HEK293 (cell line): ENCODE measurements around the gene CFAP300.

Source experiments
- MEIS1 ChIP-seq: sonication (generic); formaldehyde crosslinking; IDR thresholded peaks from 2 replicates; pipeline ENCODE4 v1.8.1; 2022; ENCODE audit warnings: missing genetic modification reagents, mild to moderate bottlenecking, borderline replicate concordance
- SP2 ChIP-seq: fragments of 450-650 bp; formaldehyde crosslinking; IDR thresholded peaks from 2 replicates; pipeline ENCODE4 v1.5.1; 2016; ENCODE audit warnings: missing biosample characterization, missing genetic modification characterization
- ZNF274 ChIP-seq, 2 experiments: fragments of 200-500 bp in 1 of 2; fragments of 450-650 bp in 1 of 2; sonication (Bioruptor generic) in 1 of 2; formaldehyde crosslinking in 1 of 2; IDR thresholded peaks; 2 replicates each; pipeline versions ENCODE4 v1.5.1 to v1.6.1; 2014 to 2016; ENCODE audit warnings: borderline replicate concordance in 1 of 2, inconsistent platforms in 1 of 2, low read length in 1 of 2, missing biosample characterization in 1 of 2, missing genetic modification characterization in 1 of 2
- ZNF449 ChIP-seq: fragments of 450-650 bp; formaldehyde crosslinking; IDR thresholded peaks from 2 replicates; pipeline ENCODE4 v1.5.1; 2017; ENCODE audit warnings: missing biosample characterization, mild to moderate bottlenecking, missing genetic modification characterization, moderate library complexity
- ZNF623 ChIP-seq: fragments of 450-650 bp; formaldehyde crosslinking; IDR thresholded peaks from 2 replicates; pipeline ENCODE4 v1.5.1; 2016; ENCODE audit warnings: missing biosample characterization, missing genetic modification characterization
- ZNF629 ChIP-seq: fragments of 450-650 bp; formaldehyde crosslinking; IDR thresholded peaks from 2 replicates; pipeline ENCODE4 v1.5.1; 2017; ENCODE audit warnings: missing biosample characterization, missing genetic modification characterization
- ZNF670 ChIP-seq: fragments of 450-650 bp; formaldehyde crosslinking; IDR thresholded peaks from 2 replicates; pipeline ENCODE4 v1.5.1; 2016; ENCODE audit warnings: missing biosample characterization, missing genetic modification characterization, low read depth
- TF ChIP-seq, protein P1 (sequence below): fragments of 450-650 bp; formaldehyde crosslinking; IDR thresholded peaks from 2 replicates; pipeline ENCODE4 v1.5.1; 2016; ENCODE audit warnings: missing biosample characterization, missing genetic modification characterization
- TF ChIP-seq, protein P2 (sequence below): fragments of 450-650 bp; formaldehyde crosslinking; IDR thresholded peaks from 2 replicates; pipeline ENCODE4 v1.5.1; 2016; ENCODE audit warnings: missing biosample characterization, missing genetic modification characterization
- TF ChIP-seq, protein P3 (sequence below): fragments of 450-650 bp; formaldehyde crosslinking; IDR thresholded peaks from 2 replicates; pipeline ENCODE4 v1.5.1; 2016; ENCODE audit warnings: missing biosample characterization, missing genetic modification characterization

- TF ChIP-seq ZNF623 (tag by site-specific recombination) = no peak
- no peak for TF ChIP-seq ZNF274 (IDR thresholded peaks at IDR 0.05; ENCODE audit: low read length)
- no peak for TF ChIP-seq ZNF274 (tag by site-specific recombination; IDR thresholded peaks at IDR 0.05; ENCODE audit: borderline replicate concordance)
- TF ChIP-seq, protein P1, sequence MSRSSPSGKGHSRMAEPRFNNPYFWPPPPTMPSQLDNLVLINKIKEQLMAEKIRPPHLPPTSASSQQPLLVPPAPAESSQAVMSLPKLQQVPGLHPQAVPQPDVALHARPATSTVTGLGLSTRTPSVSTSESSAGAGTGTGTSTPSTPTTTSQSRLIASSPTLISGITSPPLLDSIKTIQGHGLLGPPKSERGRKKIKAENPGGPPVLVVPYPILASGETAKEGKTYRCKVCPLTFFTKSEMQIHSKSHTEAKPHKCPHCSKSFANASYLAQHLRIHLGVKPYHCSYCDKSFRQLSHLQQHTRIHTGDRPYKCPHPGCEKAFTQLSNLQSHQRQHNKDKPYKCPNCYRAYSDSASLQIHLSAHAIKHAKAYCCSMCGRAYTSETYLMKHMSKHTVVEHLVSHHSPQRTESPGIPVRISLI (tag by site-specific recombination) = no peak
- TF ChIP-seq ZNF670 (tag by site-specific recombination) = no peak
- TF ChIP-seq, protein P2, sequence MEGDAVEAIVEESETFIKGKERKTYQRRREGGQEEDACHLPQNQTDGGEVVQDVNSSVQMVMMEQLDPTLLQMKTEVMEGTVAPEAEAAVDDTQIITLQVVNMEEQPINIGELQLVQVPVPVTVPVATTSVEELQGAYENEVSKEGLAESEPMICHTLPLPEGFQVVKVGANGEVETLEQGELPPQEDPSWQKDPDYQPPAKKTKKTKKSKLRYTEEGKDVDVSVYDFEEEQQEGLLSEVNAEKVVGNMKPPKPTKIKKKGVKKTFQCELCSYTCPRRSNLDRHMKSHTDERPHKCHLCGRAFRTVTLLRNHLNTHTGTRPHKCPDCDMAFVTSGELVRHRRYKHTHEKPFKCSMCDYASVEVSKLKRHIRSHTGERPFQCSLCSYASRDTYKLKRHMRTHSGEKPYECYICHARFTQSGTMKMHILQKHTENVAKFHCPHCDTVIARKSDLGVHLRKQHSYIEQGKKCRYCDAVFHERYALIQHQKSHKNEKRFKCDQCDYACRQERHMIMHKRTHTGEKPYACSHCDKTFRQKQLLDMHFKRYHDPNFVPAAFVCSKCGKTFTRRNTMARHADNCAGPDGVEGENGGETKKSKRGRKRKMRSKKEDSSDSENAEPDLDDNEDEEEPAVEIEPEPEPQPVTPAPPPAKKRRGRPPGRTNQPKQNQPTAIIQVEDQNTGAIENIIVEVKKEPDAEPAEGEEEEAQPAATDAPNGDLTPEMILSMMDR (tag by site-specific recombination) = no peak
- no peak for TF ChIP-seq SP2 (tag by site-specific recombination)
- no peak for TF ChIP-seq ZNF449 (tag by site-specific recombination)
- TF ChIP-seq, protein P3, sequence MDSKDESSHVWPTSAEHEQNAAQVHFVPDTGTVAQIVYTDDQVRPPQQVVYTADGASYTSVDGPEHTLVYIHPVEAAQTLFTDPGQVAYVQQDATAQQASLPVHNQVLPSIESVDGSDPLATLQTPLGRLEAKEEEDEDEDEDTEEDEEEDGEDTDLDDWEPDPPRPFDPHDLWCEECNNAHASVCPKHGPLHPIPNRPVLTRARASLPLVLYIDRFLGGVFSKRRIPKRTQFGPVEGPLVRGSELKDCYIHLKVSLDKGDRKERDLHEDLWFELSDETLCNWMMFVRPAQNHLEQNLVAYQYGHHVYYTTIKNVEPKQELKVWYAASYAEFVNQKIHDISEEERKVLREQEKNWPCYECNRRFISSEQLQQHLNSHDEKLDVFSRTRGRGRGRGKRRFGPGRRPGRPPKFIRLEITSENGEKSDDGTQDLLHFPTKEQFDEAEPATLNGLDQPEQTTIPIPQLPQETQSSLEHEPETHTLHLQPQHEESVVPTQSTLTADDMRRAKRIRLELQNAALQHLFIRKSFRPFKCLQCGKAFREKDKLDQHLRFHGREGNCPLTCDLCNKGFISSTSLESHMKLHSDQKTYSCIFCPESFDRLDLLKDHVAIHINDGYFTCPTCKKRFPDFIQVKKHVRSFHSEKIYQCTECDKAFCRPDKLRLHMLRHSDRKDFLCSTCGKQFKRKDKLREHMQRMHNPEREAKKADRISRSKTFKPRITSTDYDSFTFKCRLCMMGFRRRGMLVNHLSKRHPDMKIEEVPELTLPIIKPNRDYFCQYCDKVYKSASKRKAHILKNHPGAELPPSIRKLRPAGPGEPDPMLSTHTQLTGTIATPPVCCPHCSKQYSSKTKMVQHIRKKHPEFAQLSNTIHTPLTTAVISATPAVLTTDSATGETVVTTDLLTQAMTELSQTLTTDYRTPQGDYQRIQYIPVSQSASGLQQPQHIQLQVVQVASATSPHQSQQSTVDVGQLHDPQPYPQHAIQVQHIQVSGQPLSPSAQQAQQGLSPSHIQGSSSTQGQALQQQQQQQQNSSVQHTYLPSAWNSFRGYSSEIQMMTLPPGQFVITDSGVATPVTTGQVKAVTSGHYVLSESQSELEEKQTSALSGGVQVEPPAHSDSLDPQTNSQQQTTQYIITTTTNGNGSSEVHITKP (tag by site-specific recombination) = no peak
- TF ChIP-seq ZNF629 (tag by site-specific recombination) = no peak
- TF ChIP-seq MEIS1 = no peak
Observed at GRCh38 chr11:102017026-102017425, 30.2 kb upstream of the CFAP300 start.
